Lower lobe of right lung (tissue), 2 donors: ENCODE data around the gene PRICKLE4. TPM values are rescaled to one million over a fixed set of nuclear protein-coding genes. Genes with fewer than 3 reads are reported as not detected.

Experiments used
- ATAC-seq, 2 donors: fragments of 200-7000 bp; cut with Tn5 transposase; one replicate each; pipeline ENCODE4 v1.9.1; 2020 to 2022; ENCODE audit warnings: mild to moderate bottlenecking in 2 of 2, moderate library complexity in 2 of 2
- DNase-seq: peaks from one replicate; pipeline ENCODE4 v3.0.0-alpha.2; 2020
- H3K27ac ChIP-seq: fragments of 200-600 bp; one replicate; pipeline ENCODE4 v1.8.0; 2022
- H3K27me3 ChIP-seq: fragments of 200-600 bp; one replicate; pipeline ENCODE4 v1.8.0; 2022; ENCODE audit warnings: low read depth
- H3K36me3 ChIP-seq: fragments of 200-600 bp; one replicate; pipeline ENCODE4 v1.8.0; 2022; ENCODE audit warnings: mild to moderate bottlenecking
- H3K4me1 ChIP-seq: fragments of 200-600 bp; one replicate; pipeline ENCODE4 v1.8.0; 2022
- H3K4me3 ChIP-seq: fragments of 200-600 bp; one replicate; pipeline ENCODE4 v1.8.0; 2022; ENCODE audit warnings: mild to moderate bottlenecking
- H3K9me3 ChIP-seq: fragments of 200-600 bp; one replicate; pipeline ENCODE4 v1.8.0; 2022
- CTCF ChIP-seq: fragments of 200-600 bp; IDR thresholded peaks from one replicate; pipeline ENCODE4 v1.8.0; 2022; ENCODE audit warnings: antibody characterized with exemption, mild to moderate bottlenecking
- intact Hi-C: fragments of 100-400 bp; cut with DNase I; formaldehyde crosslinking; loops from one replicate; pipeline ENCODE4 v1.11.0; 2022
- total RNA-seq: library from RNA; stranded (reverse); fragmentation: NEBNext Ultra II Directional; extraction: Animal tissue kit (Norgen Biotek cat#: 25700); gene quantifications from one replicate; pipeline ENCODE4 v1.2.1, GENCODE V29; 2021
- donor health status: DM: no; HTN: yes; CAD: no; lungs with severe emphysema.

The PRICKLE4 gene
- total RNA-seq, 1 donor from 2014 or later, result 12.1 TPM

GRCh38 chr6:41736800-41737555 is 43.6 kb upstream of the PRICKLE4 start:
- Histone ChIP-seq H3K27me3 (no peaks in the 10 kb centered on the region), H3K9me3 (no peaks in the 10 kb centered on the region), H3K4me1 (peaks cover 24% of the 10 kb centered on the region), H3K4me3 (no peak overlapping the region), H3K27ac (no peak overlapping the region), H3K36me3 (no peaks in the 10 kb centered on the region)
- TF ChIP-seq CTCF, result no peak
- ATAC-seq (no peak), DNase-seq (peak; percentile 42)
- intact Hi-C loops, result no loop called here

GRCh38 chr6:41737591-41738130 is 42.9 kb upstream of the PRICKLE4 start:
- TF ChIP-seq CTCF, result no peak
- intact Hi-C loops, result no loop called here
- DNase-seq (peak; percentile 28), ATAC-seq (no peak)
- H3K27me3 ChIP-seq, result no peaks in the 10 kb centered on the region
- H3K27ac ChIP-seq, result no peak overlapping the region
- H3K4me3 ChIP-seq, result no peak overlapping the region
- H3K9me3 ChIP-seq, result no peaks in the 10 kb centered on the region
- H3K36me3 ChIP-seq, result no peaks in the 10 kb centered on the region
- peaks cover 17% of the 10 kb centered on the region for H3K4me1 ChIP-seq

- intact Hi-C loops, result no loop called here
- H3K4me1 ChIP-seq, result peaks cover 6% of the 10 kb centered on the region
- TF ChIP-seq CTCF, result no peak
- no peaks in the 10 kb centered on the region for H3K9me3 ChIP-seq
- DNase-seq (peak; percentile 38), ATAC-seq (no peak)
- H3K27me3 ChIP-seq, result no peaks in the 10 kb centered on the region
- H3K36me3 ChIP-seq, result no peaks in the 10 kb centered on the region
- no peak overlapping the region for H3K27ac ChIP-seq
- H3K4me3 ChIP-seq, result no peak overlapping the region
These were observed 41.5 kb upstream of the PRICKLE4 start for GRCh38 chr6:41739041-41739440.

- no peak for ATAC-seq
- Histone ChIP-seq H3K27ac (no peak overlapping the region), H3K27me3 (no peaks in the 10 kb centered on the region), H3K4me1 (peaks cover 6% of the 10 kb centered on the region), H3K4me3 (no peak overlapping the region), H3K36me3 (no peaks in the 10 kb centered on the region), H3K9me3 (no peaks in the 10 kb centered on the region)
- intact Hi-C loops, result no loop called here
- peak; percentile 36 for DNase-seq
- no peak for TF ChIP-seq CTCF
These were observed 40.0 kb upstream of the PRICKLE4 start for GRCh38 chr6:41740366-41741162.

- H3K4me3 ChIP-seq, result no peak overlapping the region
- DNase-seq, result peak; percentile 43
- H3K36me3 ChIP-seq, result no peaks in the 10 kb centered on the region
- peaks cover 3% of the 10 kb centered on the region for H3K4me1 ChIP-seq
- no peaks in the 10 kb centered on the region for H3K9me3 ChIP-seq
- no peaks in the 10 kb centered on the region for H3K27me3 ChIP-seq
- no peak overlapping the region for H3K27ac ChIP-seq
- intact Hi-C loops, result no loop called here
- peak in 1 of 2 donors; percentile 3 for ATAC-seq
- no peak for TF ChIP-seq CTCF
These were observed 38.7 kb upstream of the PRICKLE4 start for GRCh38 chr6:41741625-41742490.
